ENCODE measurements around the gene CCT6B.
"Not testable (repeated sequence)": the region's sequence is repeated elsewhere in the genome, so short reads cannot be mapped to it uniquely, and the experiment has no call there.

Gene CCT6B
- 2.5 to 5.6 reads per million in 2 donors for total RNA-seq

- peak; percentile 69 to 97 (median 85) for DNase-seq
Observed at GRCh38 chr17:34961093-34961911, at the start of gene CCT6B, which contains the start of gene ZNF830. Gene CCT6B (minus strand): TSS chr17:34961460. CDS start chr17:34961393, 67 bp downstream. Gene ZNF830 (plus strand): TSS chr17:34961540. CDS start chr17:34961567, 27 bp downstream.

GRCh38 chr17:35010093-35010492 is 48.8 kb upstream of the CCT6B start:
- DNase-seq, result no peak

- no peak for DNase-seq
Observed at GRCh38 chr17:35006961-35007360, 45.7 kb upstream of the CCT6B start.

- no peak for DNase-seq
Observed at GRCh38 chr17:35006345-35006744, 45.1 kb upstream of the CCT6B start.

- DNase-seq, result no peak
Observed at GRCh38 chr17:35003778-35004177, 42.5 kb upstream of the CCT6B start.

- no peak for DNase-seq
Observed at GRCh38 chr17:35002876-35003551, 41.8 kb upstream of the CCT6B start.

GRCh38 chr17:35001549-35001948 is 40.3 kb upstream of the CCT6B start:
- no peak for DNase-seq

GRCh38 chr17:35000965-35001364 is 39.7 kb upstream of the CCT6B start:
- DNase-seq, result not testable (repeated sequence)

- DNase-seq, result no peak
Observed at GRCh38 chr17:34999456-34999855, 38.2 kb upstream of the CCT6B start.

GRCh38 chr17:34998205-34998604 is 36.9 kb upstream of the CCT6B start:
- peak; percentile 51 to 83 (median 67) for DNase-seq

GRCh38 chr17:34997355-34997862 is 36.1 kb upstream of the CCT6B start:
- no peak for DNase-seq

GRCh38 chr17:34996422-34997285 is 35.4 kb upstream of the CCT6B start:
- DNase-seq, result no peak

GRCh38 chr17:34993031-34993430 is 31.8 kb upstream of the CCT6B start:
- DNase-seq, result no peak

GRCh38 chr17:34991606-34992005 is 30.3 kb upstream of the CCT6B start:
- no peak for DNase-seq

GRCh38 chr17:34990921-34991365 is 29.7 kb upstream of the CCT6B start:
- DNase-seq, result peak in 1 of 5 experiments; percentile 40

GRCh38 chr17:34989473-34989872 is 28.2 kb upstream of the CCT6B start:
- DNase-seq, result no peak

- no peak for DNase-seq
Observed at GRCh38 chr17:34988644-34989043, 27.4 kb upstream of the CCT6B start.

GRCh38 chr17:34987232-34987631 is 26.0 kb upstream of the CCT6B start:
- DNase-seq, result no peak

GRCh38 chr17:34981538-34982241 is 20.4 kb upstream of the CCT6B start:
- peak in 1 of 5 experiments; percentile 56 for DNase-seq

- DNase-seq, result peak; percentile 19 to 93 (median 64)
Observed at GRCh38 chr17:34980681-34981537, 19.6 kb upstream of the CCT6B start.

- peak; percentile 85 to 93 (median 91) for DNase-seq
Observed at GRCh38 chr17:34980353-34980680, 19.1 kb upstream of the CCT6B start, which contains the start of gene LIG3. Gene LIG3 (plus strand): TSS chr17:34980512. CDS start chr17:34983006, 2,494 bp downstream.

All from T-helper 2 cell (primary cell).